Thymus (tissue), 11 donors: ENCODE measurements around the gene HACE1. TPM values are rescaled to one million over a fixed set of nuclear protein-coding genes. Genes with fewer than 3 reads are reported as not detected.

Experiments
- DNase-seq, 9 donors: peaks; one replicate each; pipeline ENCODE4 v3.0.0-alpha.2; 2013; ENCODE audit warnings: low spot score in 9 of 9, low read depth in 6 of 9, missing footprints in 1 of 9
- H3K27ac ChIP-seq, 2 donors: one replicate each; pipeline ENCODE4 v1.5.1; 2013; ENCODE audit warnings: control low read depth in 1 of 2, low read depth in 1 of 2, low read length in 1 of 2, mild to moderate bottlenecking in 1 of 2, moderate library complexity in 1 of 2
- H3K27me3 ChIP-seq, 2 donors: one replicate each; pipeline ENCODE4 v1.5.1; 2013; ENCODE audit warnings: low read length in 1 of 2; ENCODE audit not compliant: control insufficient read depth in 2 of 2, insufficient read depth in 1 of 2
- H3K36me3 ChIP-seq, 2 donors: one replicate each; pipeline ENCODE4 v1.5.1; 2013; ENCODE audit warnings: low read length in 1 of 2, mild to moderate bottlenecking in 1 of 2, moderate library complexity in 1 of 2; ENCODE audit not compliant: control insufficient read depth in 2 of 2, insufficient read depth in 2 of 2
- H3K4me1 ChIP-seq, 2 donors: one replicate each; pipeline ENCODE4 v1.5.1; 2013; ENCODE audit warnings: low read length in 2 of 2; ENCODE audit not compliant: control insufficient read depth in 2 of 2, insufficient read depth in 2 of 2
- H3K4me3 ChIP-seq, 2 donors: one replicate each; pipeline ENCODE4 v1.5.1; 2013; ENCODE audit warnings: low read length in 2 of 2, control low read depth in 1 of 2, mild to moderate bottlenecking in 1 of 2
- H3K9me3 ChIP-seq, 2 donors: one replicate each; pipeline ENCODE4 v1.5.1; 2013; ENCODE audit warnings: low read length in 1 of 2, mild to moderate bottlenecking in 1 of 2; ENCODE audit not compliant: control insufficient read depth in 2 of 2, insufficient read depth in 1 of 2
- WGBS: extraction: QIAGEN DNeasy Blood & Tissue Kit; methylation state at CpG from one replicate; pipeline ENCODE4 v1.1.7; 2013; 5-methylcytosine and 5-hydroxymethylcytosine counted together
- polyA plus RNA-seq: library from polyadenylated mRNA; stranded (reverse); fragments of 200-250 nt; gene quantifications from one replicate; pipeline ENCODE4 v1.2.3, GENCODE V29; 2013
- total RNA-seq: library from RNA; stranded (reverse); fragments of 120-200 nt; gene quantifications from one replicate; pipeline ENCODE4 v1.2.4, GENCODE V29; 2013
- donor health status: healthy.

HACE1 gene
- total and polyA plus RNA-seq, 2 donors, result 9.9 to 17.3 TPM

GRCh38 chr6:104705916-104706442, 153.7 kb downstream of the HACE1 start:
- H3K36me3 ChIP-seq, result no peaks in the 10 kb centered on the region
- WGBS, result 89% methylated on average over 5 of the region's 5 CpGs
- no peak for DNase-seq

GRCh38 chr6:104705095-104705707, 154.5 kb downstream of the HACE1 start:
- Histone ChIP-seq H3K4me3 (no peak overlapping the region), H3K27ac (no peak overlapping the region), H3K36me3 (no peaks in the 10 kb centered on the region), H3K4me1 (peaks cover 3 to 13% of the 10 kb centered on the region in 2 donors), H3K27me3 (no peaks in the 10 kb centered on the region), H3K9me3 (no peaks in the 10 kb centered on the region)
- WGBS, result 4% methylated on average over 8 of the region's 8 CpGs
- peak; percentile 20 to 87 (median 65) for DNase-seq

More at GRCh38 chr6:104705916-104706442, 153.7 kb downstream of the HACE1 start:
- no peak overlapping the region for H3K27ac ChIP-seq
- no peaks in the 10 kb centered on the region for H3K27me3 ChIP-seq
- H3K9me3 ChIP-seq, result no peaks in the 10 kb centered on the region
- H3K4me1 ChIP-seq, result peaks cover 3 to 13% of the 10 kb centered on the region in 2 donors
- H3K4me3 ChIP-seq, result no peak overlapping the region

- peak overlapping the region in 1 of 2 donors; percentile 11 for H3K27ac ChIP-seq
- 63% methylated on average over 3 of the region's 3 CpGs for WGBS
- no peaks in the 10 kb centered on the region for H3K36me3 ChIP-seq
- no peak for DNase-seq
- H3K27me3 ChIP-seq, result no peaks in the 10 kb centered on the region
- peaks cover 3 to 13% of the 10 kb centered on the region in 2 donors for H3K4me1 ChIP-seq
- no peak overlapping the region for H3K4me3 ChIP-seq
- no peaks in the 10 kb centered on the region for H3K9me3 ChIP-seq
Observed at GRCh38 chr6:104704191-104704590, 155.5 kb downstream of the HACE1 start.

GRCh38 chr6:104702126-104702841, 157.4 kb downstream of the HACE1 start:
- H3K4me1 ChIP-seq, result peaks cover 3 to 13% of the 10 kb centered on the region in 2 donors
- no peak overlapping the region for H3K4me3 ChIP-seq
- no peaks in the 10 kb centered on the region for H3K9me3 ChIP-seq
- no peak for DNase-seq
- no peaks in the 10 kb centered on the region for H3K36me3 ChIP-seq
- no peaks in the 10 kb centered on the region for H3K27me3 ChIP-seq
- WGBS, result 74% methylated on average over 5 of the region's 5 CpGs
- no peak overlapping the region for H3K27ac ChIP-seq

GRCh38 chr6:104700371-104701185, 159.1 kb downstream of the HACE1 start:
- H3K27ac ChIP-seq, result no peak overlapping the region
- H3K9me3 ChIP-seq, result no peaks in the 10 kb centered on the region
- H3K36me3 ChIP-seq, result no peaks in the 10 kb centered on the region
- H3K27me3 ChIP-seq, result no peaks in the 10 kb centered on the region
- no peak for DNase-seq
- 87% methylated on average over 5 of the region's 5 CpGs for WGBS
- no peak overlapping the region for H3K4me3 ChIP-seq
- H3K4me1 ChIP-seq, result peaks cover 3 to 12% of the 10 kb centered on the region in 2 donors

GRCh38 chr6:104699593-104700329, 160.0 kb downstream of the HACE1 start:
- Histone ChIP-seq H3K9me3 (no peaks in the 10 kb centered on the region), H3K27me3 (no peaks in the 10 kb centered on the region), H3K4me1 (peaks cover 3 to 5% of the 10 kb centered on the region in 2 donors), H3K36me3 (no peaks in the 10 kb centered on the region), H3K4me3 (no peak overlapping the region), H3K27ac (no peak overlapping the region)
- 93% methylated on average over 8 of the region's 8 CpGs for WGBS
- DNase-seq, result no peak

GRCh38 chr6:104698979-104699378, 160.7 kb downstream of the HACE1 start:
- Histone ChIP-seq H3K9me3 (no peaks in the 10 kb centered on the region), H3K27ac (no peak overlapping the region), H3K27me3 (no peaks in the 10 kb centered on the region), H3K4me3 (no peak overlapping the region), H3K36me3 (no peaks in the 10 kb centered on the region), H3K4me1 (no peaks in the 10 kb centered on the region)
- WGBS, result 99% methylated on average over 1 of the region's 1 CpG
- no peak for DNase-seq

- Histone ChIP-seq H3K27ac (no peak overlapping the region), H3K27me3 (no peaks in the 10 kb centered on the region), H3K4me3 (no peak overlapping the region), H3K36me3 (no peaks in the 10 kb centered on the region), H3K9me3 (no peaks in the 10 kb centered on the region), H3K4me1 (no peaks in the 10 kb centered on the region)
- no peak for DNase-seq
- 93% methylated on average over 1 of the region's 1 CpG for WGBS
Observed at GRCh38 chr6:104692008-104692407, 167.7 kb downstream of the HACE1 start.
